HG03095 (cell line): Measurements from ENCODE around the gene KLK11.

Experiments
- ATAC-seq: cut with Tn5 transposase; IDR thresholded peaks from one replicate; pipeline ENCODE4 v1.9.1; 2021; ENCODE audit warnings: moderate library complexity; ENCODE audit not compliant: unreplicated experiment

The KLK11 gene

GRCh38 chr19:50974702-50975556 lies 51.5 kb downstream of the KLK11 start:
- no peak for ATAC-seq

GRCh38 chr19:50972795-50973376 lies 53.5 kb downstream of the KLK11 start:
- no peak for ATAC-seq
